ENCODE results near the gene POLA2. TPM values are rescaled to one million over a fixed set of nuclear protein-coding genes. Genes with fewer than 3 reads are reported as not detected.
A peak's percentile ranks its signal among the peaks of the same experiment; 100 is the strongest.

The POLA2 gene
- polyA plus RNA-seq, 1 donor (not counting 4 experiments of a cell fraction or from before 2014, with no cell fraction given) = 20.9 TPM

GRCh38 chr11:65314501-65315203 lies 52.9 kb downstream of the POLA2 start, which contains the start of gene CDC42EP2:
Gene CDC42EP2, plus strand, starts transcription at chr11:65314866. Its CDS starts 6,033 bp downstream, at chr11:65320899.
- H3K4me2 ChIP-seq (ENCODE audit: control insufficient read depth, extremely low read depth, insufficient read depth, low read depth, low read length) = peak within 1 kb of the TSS; percentile 97
- peak within 1 kb of the TSS; percentile 70 for H2AFZ ChIP-seq (ENCODE audit: control insufficient read depth, low read length)
- peak within 1 kb of the TSS; percentile 78 for H3K27ac ChIP-seq (ENCODE audit: control insufficient read depth, insufficient read depth, low read length)
- H3K36me3 ChIP-seq (ENCODE audit: control insufficient read depth in 2 of 2, extremely low read depth in 1 of 2, insufficient read depth in 2 of 2, low read length in 2 of 2) = no peaks in the 10 kb centered on the region
- H3K27me3 ChIP-seq (ENCODE audit: control insufficient read depth, extremely low read depth, insufficient read depth, low read length) = no peaks in the 10 kb centered on the region
- dilution Hi-C loops (cut with MboI; ENCODE audit: extremely low pct_ligation_motif_present, low sequenced_read_pairs) = no loop called here
- peaks cover 4% of the 10 kb centered on the region for H4K20me1 ChIP-seq (ENCODE audit: control insufficient read depth, extremely low read depth, insufficient read depth, low read length)
- H3K9me1 ChIP-seq (ENCODE audit: control insufficient read depth, extremely low read depth, insufficient read depth, low read length) = no peaks in the 10 kb centered on the region
- H3K9me3 ChIP-seq (ENCODE audit: control insufficient read depth, low read depth, low read length) = no peaks in the 10 kb centered on the region
- TF ChIP-seq EZH2 (IDR thresholded peaks at IDR 0.05; ENCODE audit: low read length) (no peak), CTCF (optimal IDR thresholded peaks at IDR 0.05 in 1 of 3, IDR thresholded peaks at IDR 0.05 in 1 of 3, conservative IDR thresholded peaks at IDR 0.05 in 1 of 3; ENCODE audit: extremely low read depth in 1 of 3, insufficient read depth in 2 of 3, low read length in 3 of 3) (no peak)
- peak within 1 kb of the TSS; percentile 85 for H3K9ac ChIP-seq (ENCODE audit: control insufficient read depth, extremely low read depth, insufficient read depth, low read length)
- H3K79me2 ChIP-seq (ENCODE audit: control insufficient read depth, insufficient read depth, low read length) = peaks cover 45% of the 10 kb centered on the region
- FAIRE-seq = no peak
- peak within 1 kb of the TSS; percentile 91 to 97 (median 94) for H3K4me3 ChIP-seq (ENCODE audit: control insufficient read depth in 2 of 3, extremely low read depth in 1 of 3, insufficient read depth in 2 of 3, low read depth in 1 of 3, low read length in 3 of 3)
- peaks cover 25% of the 10 kb centered on the region for H3K4me1 ChIP-seq (ENCODE audit: control insufficient read depth, extremely low read depth, insufficient read depth, low read length)
- no peak for DNase-seq (ENCODE audit: low read depth, low spot score)

GRCh38 chr11:65315204-65315865 lies 53.6 kb downstream of the POLA2 start:
- Histone ChIP-seq H2AFZ (ENCODE audit: control insufficient read depth, low read length) (peak overlapping the region; percentile 27), H3K27ac (ENCODE audit: control insufficient read depth, insufficient read depth, low read length) (peak overlapping the region; percentile 78), H3K4me3 (ENCODE audit: control insufficient read depth in 2 of 3, extremely low read depth in 1 of 3, insufficient read depth in 2 of 3, low read depth in 1 of 3, low read length in 3 of 3) (peak overlapping the region; percentile 91 to 97 (median 94)), H3K9me1 (ENCODE audit: control insufficient read depth, extremely low read depth, insufficient read depth, low read length) (no peaks in the 10 kb centered on the region), H3K4me2 (ENCODE audit: control insufficient read depth, extremely low read depth, insufficient read depth, low read depth, low read length) (peak overlapping the region; percentile 97), H3K9me3 (ENCODE audit: control insufficient read depth, low read depth, low read length) (no peaks in the 10 kb centered on the region), H3K27me3 (ENCODE audit: control insufficient read depth, extremely low read depth, insufficient read depth, low read length) (no peaks in the 10 kb centered on the region), H4K20me1 (ENCODE audit: control insufficient read depth, extremely low read depth, insufficient read depth, low read length) (peaks cover 6% of the 10 kb centered on the region), H3K9ac (ENCODE audit: control insufficient read depth, extremely low read depth, insufficient read depth, low read length) (peak overlapping the region; percentile 85), H3K79me2 (ENCODE audit: control insufficient read depth, insufficient read depth, low read length) (peaks cover 50% of the 10 kb centered on the region), H3K36me3 (ENCODE audit: control insufficient read depth in 2 of 2, extremely low read depth in 1 of 2, insufficient read depth in 2 of 2, low read length in 2 of 2) (peaks cover under 1% of the 10 kb centered on the region in 2 experiments), H3K4me1 (ENCODE audit: control insufficient read depth, extremely low read depth, insufficient read depth, low read length) (peaks cover 25% of the 10 kb centered on the region)
- dilution Hi-C loops (cut with MboI; ENCODE audit: extremely low pct_ligation_motif_present, low sequenced_read_pairs) = no loop called here
- peak; percentile 84 to 97 (median 86) for TF ChIP-seq CTCF (optimal IDR thresholded peaks at IDR 0.05 in 1 of 3, IDR thresholded peaks at IDR 0.05 in 1 of 3, conservative IDR thresholded peaks at IDR 0.05 in 1 of 3; ENCODE audit: extremely low read depth in 1 of 3, insufficient read depth in 2 of 3, low read length in 3 of 3)
- no peak for TF ChIP-seq EZH2 (IDR thresholded peaks at IDR 0.05; ENCODE audit: low read length)
- DNase-seq (ENCODE audit: low read depth, low spot score) (no peak), FAIRE-seq (no peak)

Data from keratinocyte (primary cell).